B cell (primary cell): ENCODE measurements around the gene NOSIP. TPM values are rescaled to one million over a fixed set of nuclear protein-coding genes. Genes with fewer than 3 reads are reported as not detected.

Source experiments
- ATAC-seq: fragments of 200-7000 bp; cut with Tn5 transposase; one replicate; pipeline ENCODE4 v1.10.0; 2021; ENCODE audit warnings: low read depth, mild to moderate bottlenecking, moderate number of reproducible peaks, moderate library complexity
- CTCF ChIA-PET: fragments of 350-600 bp; sonication (Branson Sonifier 250); formaldehyde crosslinking; loops from one replicate; lab custom pipeline; 2021; ENCODE audit warnings: antibody characterized with exemption, inconsistent platforms; lab: Charles Lee
- POLR2A ChIA-PET: fragments of 350-600 bp; sonication (Branson Sonifier 250); formaldehyde crosslinking; loops from one replicate; lab custom pipeline; 2021; ENCODE audit warnings: antibody characterized with exemption; lab: Charles Lee
- DNase-seq: peaks from one replicate; pipeline ENCODE4 v3.0.0; 2013
- H2AFZ ChIP-seq: 2 replicates; pipeline ENCODE4 v1.6.1; 2012; ENCODE audit warnings: mild to moderate bottlenecking, low read depth, low read length; ENCODE audit not compliant: insufficient read depth, poor library complexity, severe bottlenecking
- H3K27ac ChIP-seq, 2 donors: 1 replicate in 1 of 2; 2 replicates in 1 of 2; pipeline ENCODE4 v1.5.1; 2012 to 2013; ENCODE audit warnings: low read length in 2 of 2, mild to moderate bottlenecking in 2 of 2, moderate library complexity in 1 of 2
- H3K27me3 ChIP-seq, 4 experiments: fragments of 200-600 bp in 1 of 4; sonication (generic) in 1 of 4; replicated peaks in 1 of 4; 1 replicate in 2 of 4; 2 replicates in 2 of 4; pipeline versions ENCODE4 v1.6.1 to v1.7.0; 2013 to 2016; ENCODE audit warnings: low read length in 3 of 4, mild to moderate bottlenecking in 2 of 4, mixed read lengths in 1 of 4, moderate library complexity in 1 of 4; ENCODE audit not compliant: insufficient read depth in 4 of 4, control insufficient read depth in 3 of 4; ENCODE audit errors: control extremely low read depth in 1 of 4
- H3K36me3 ChIP-seq, 2 experiments: replicated peaks in 1 of 2; 1 replicate in 1 of 2; 2 replicates in 1 of 2; pipeline versions ENCODE4 v1.6.1 to v1.7.1; 2013; ENCODE audit warnings: low read length in 1 of 2; ENCODE audit not compliant: insufficient read depth in 2 of 2, control insufficient read depth in 1 of 2; ENCODE audit errors: control extremely low read depth in 1 of 2, extremely low read depth in 1 of 2
- H3K4me1 ChIP-seq, 2 donors: fragments of 200-600 bp in 1 of 2; sonication (generic) in 1 of 2; 1 replicate in 1 of 2; 2 replicates in 1 of 2; pipeline versions ENCODE4 v1.5.1 to v1.6.1; 2013 to 2017; ENCODE audit warnings: low read length in 2 of 2; ENCODE audit not compliant: control insufficient read depth in 2 of 2, insufficient read depth in 2 of 2
- H3K4me2 ChIP-seq: replicated peaks from 2 replicates; pipeline ENCODE3; 2012; ENCODE audit warnings: mild to moderate bottlenecking, low read depth, low read length; ENCODE audit not compliant: poor library complexity, severe bottlenecking
- H3K4me3 ChIP-seq, 5 experiments: fragments of 200-600 bp in 1 of 5; sonication (generic) in 1 of 5; 1 replicate in 3 of 5; 2 replicates in 2 of 5; pipeline versions ENCODE4 v1.5.1 to v1.7.0; 2011 to 2016; ENCODE audit warnings: low read length in 4 of 5, mild to moderate bottlenecking in 4 of 5, low read depth in 2 of 5, control low read depth in 1 of 5, moderate library complexity in 1 of 5; ENCODE audit not compliant: insufficient read depth in 1 of 5; ENCODE audit errors: control extremely low read depth in 1 of 5, extremely low read depth in 1 of 5
- H3K79me2 ChIP-seq: fragments of 200-600 bp; sonication (generic); one replicate; pipeline ENCODE4 v1.6.0; 2016; ENCODE audit warnings: low read length; ENCODE audit not compliant: control insufficient read depth, insufficient read depth
- H3K9ac ChIP-seq: fragments of 200-600 bp; sonication (generic); 2 replicates; pipeline ENCODE4 v1.6.1; 2017; ENCODE audit warnings: mild to moderate bottlenecking, low read length, moderate library complexity
- H3K9me3 ChIP-seq, 3 donors: one replicate each; pipeline versions ENCODE4 v1.6.1 to v1.7.1; 2013; ENCODE audit warnings: low read length in 2 of 3; ENCODE audit not compliant: control insufficient read depth in 2 of 3, insufficient read depth in 1 of 3; ENCODE audit errors: control extremely low read depth in 1 of 3
- H4K20me1 ChIP-seq: 2 replicates; pipeline ENCODE4 v1.6.0; 2012; ENCODE audit warnings: mild to moderate bottlenecking, low read length; ENCODE audit not compliant: insufficient read depth, control insufficient read depth, poor library complexity, severe bottlenecking
- H3K27ac Mint-ChIP-seq: one replicate; pipeline ENCODE4 v1.8.0; 2021; ENCODE audit warnings: mixed read lengths
- H3K27me3 Mint-ChIP-seq: one replicate; pipeline ENCODE4 v1.8.0; 2021; ENCODE audit warnings: mixed read lengths
- H3K4me1 Mint-ChIP-seq: one replicate; pipeline ENCODE4 v1.8.0; 2021; ENCODE audit warnings: mixed read lengths
- H3K4me3 Mint-ChIP-seq: one replicate; pipeline ENCODE4 v1.8.0; 2021; ENCODE audit warnings: mixed read lengths
- H3K9me3 Mint-ChIP-seq: one replicate; pipeline ENCODE4 v1.8.0; 2022; ENCODE audit warnings: mixed read lengths; ENCODE audit not compliant: insufficient read depth
- CTCF ChIP-seq: fragments of 200-600 bp; IDR thresholded peaks from one replicate; pipeline ENCODE4 v1.8.0; 2022; ENCODE audit warnings: antibody characterized with exemption, mild to moderate bottlenecking
- EZH2 ChIP-seq: IDR thresholded peaks from 2 replicates; pipeline ENCODE4 v1.6.1; 2012; ENCODE audit warnings: borderline replicate concordance, low read depth, mild to moderate bottlenecking, moderate library complexity, low read length; ENCODE audit not compliant: insufficient read depth, poor library complexity, severe bottlenecking
- WGBS: methylation state at CpG from one replicate; pipeline ENCODE4 v1.1.5; 2013; ENCODE audit warnings: missing lambda C conversion rate; ENCODE audit not compliant: insufficient coverage; 5-methylcytosine and 5-hydroxymethylcytosine counted together
- intact Hi-C: fragments of 100-400 bp; cut with micrococcal nuclease; formaldehyde crosslinking; loops from one replicate; pipeline ENCODE4 v1.10.0; 2022
- polyA minus RNA-seq: library from RNA; depleted of rRNA, polyadenylated mRNA; stranded (reverse); fragments of >200 nt; gene quantifications from 2 replicates; pipeline ENCODE4 v1.2.3, GENCODE V29; 2012
- polyA plus RNA-seq: library from polyadenylated mRNA; depleted of rRNA; stranded (reverse); fragments of >200 nt; gene quantifications from 2 replicates; pipeline ENCODE4 v1.2.3, GENCODE V29; 2012
- total RNA-seq, 2 donors: library from RNA; stranded (reverse); fragments of 120-200 nt in 1 of 2; gene quantifications; 1 replicate in 1 of 2; 2 replicates in 1 of 2; pipeline versions ENCODE4 v1.2.3 to v1.2.4, GENCODE V29; 2013 to 2022

NOSIP gene
- total RNA-seq (55.5 and 65.2 TPM in 2 replicates), polyA plus RNA-seq (110 and 135 TPM in 2 replicates), polyA minus RNA-seq (96.4 and 99.3 TPM in 2 replicates)
- total RNA-seq (2013), result 62.9 TPM

GRCh38 chr19:49580264-49581006 lies at the start of gene NOSIP:
TSS of gene NOSIP (minus strand) at chr19:49580556. CDS start at chr19:49560691, 19,865 bp downstream.
- Histone ChIP-seq H3K9ac (peak within 1 kb of the TSS; percentile 86), H3K79me2 (peaks cover 49% of the 10 kb centered on the region), H4K20me1 (no peaks in the 10 kb centered on the region), H3K27me3 (no peaks in the 10 kb centered on the region), H3K36me3 (peaks cover 0 to 6% of the 10 kb centered on the region in 2 experiments), H2AFZ (peak within 1 kb of the TSS; percentile 81), H3K4me2 (peak within 1 kb of the TSS; percentile 95), H3K4me1 (peaks cover 16 to 23% of the 10 kb centered on the region in 2 donors), H3K4me3 (peak within 1 kb of the TSS; percentile 61 to 92 (median 87)), H3K27ac (peak within 1 kb of the TSS; percentile 5 to 74), H3K9me3 (peaks cover 0 to 2% (median 0%) of the 10 kb centered on the region in 3 donors)
- H3K27me3 Mint-ChIP-seq, result no peaks in the 10 kb centered on the region
- DNase-seq (peak; percentile 97), ATAC-seq (peak; percentile 95)
- peak within 1 kb of the TSS; percentile 88 for H3K27ac Mint-ChIP-seq
- peaks cover 29% of the 10 kb centered on the region for H3K4me1 Mint-ChIP-seq
- CTCF ChIA-PET, result interaction anchor here (0.6 to 2.8 kb wide), 15 partner anchors 8 to 466 kb away, joined by 3 to 28 read pairs (median 3); partner anchors contain the start of genes ALDH16A1, FLT3LG, PRMT1 and PRR12
- TF ChIP-seq CTCF (no peak), EZH2 (no peak)
- peak within 1 kb of the TSS; percentile 89 for H3K4me3 Mint-ChIP-seq
- intact Hi-C loops, result loop anchor here (1.0 to 10.0 kb wide), 3 partner anchors 10 to 444 kb away; partner anchors contain the start of genes RRAS, VRK3 and ZNF473
- 3% methylated on average over 19 of the region's 31 CpGs for WGBS
- H3K9me3 Mint-ChIP-seq, result no peaks in the 10 kb centered on the region
- POLR2A ChIA-PET, result interaction anchor here (0.8 to 2.4 kb wide), 12 partner anchors 10 to 128 kb away, joined by 3 to 26 read pairs (median 7); partner anchors contain the start of genes ALDH16A1, BCL2L12, IRF3 and PIH1D1

GRCh38 chr19:49629659-49630058 lies 49.3 kb upstream of the NOSIP start:
- Mint-ChIP-seq H3K4me1 (no peaks in the 10 kb centered on the region), H3K4me3 (no peak overlapping the region), H3K27me3 (no peaks in the 10 kb centered on the region), H3K27ac (no peak overlapping the region), H3K9me3 (no peaks in the 10 kb centered on the region)
- POLR2A ChIA-PET, result no interaction called here
- Histone ChIP-seq H3K9me3 (no peaks in the 10 kb centered on the region), H4K20me1 (peaks cover 1% of the 10 kb centered on the region), H3K79me2 (no peaks in the 10 kb centered on the region), H3K4me3 (no peak overlapping the region), H3K9ac (no peak overlapping the region), H3K4me2 (no peak overlapping the region), H2AFZ (no peak overlapping the region), H3K4me1 (no peaks in the 10 kb centered on the region), H3K27ac (no peak overlapping the region), H3K36me3 (peaks cover 0 to 7% of the 10 kb centered on the region in 2 experiments), H3K27me3 (no peaks in the 10 kb centered on the region)
- DNase-seq (no peak), ATAC-seq (no peak)
- TF ChIP-seq CTCF, result no peak
- TF ChIP-seq EZH2, result no peak
- WGBS, result 98% methylated on average over 8 of the region's 9 CpGs
- CTCF ChIA-PET, result no interaction called here
- intact Hi-C loops, result no loop called here
